Limb (tissue), 2 donors: ENCODE data around the gene PCDHGB6.
"Not testable (repeated sequence)": the region's sequence is repeated elsewhere in the genome, so short reads cannot be mapped to it uniquely, and the experiment has no call there.

Experiments
- DNase-seq, 2 donors: peaks; one replicate each; pipeline ENCODE4 v3.0.0-alpha.2; 2016; ENCODE audit errors: extremely low spot score in 2 of 2

Gene PCDHGB6

DNA sequence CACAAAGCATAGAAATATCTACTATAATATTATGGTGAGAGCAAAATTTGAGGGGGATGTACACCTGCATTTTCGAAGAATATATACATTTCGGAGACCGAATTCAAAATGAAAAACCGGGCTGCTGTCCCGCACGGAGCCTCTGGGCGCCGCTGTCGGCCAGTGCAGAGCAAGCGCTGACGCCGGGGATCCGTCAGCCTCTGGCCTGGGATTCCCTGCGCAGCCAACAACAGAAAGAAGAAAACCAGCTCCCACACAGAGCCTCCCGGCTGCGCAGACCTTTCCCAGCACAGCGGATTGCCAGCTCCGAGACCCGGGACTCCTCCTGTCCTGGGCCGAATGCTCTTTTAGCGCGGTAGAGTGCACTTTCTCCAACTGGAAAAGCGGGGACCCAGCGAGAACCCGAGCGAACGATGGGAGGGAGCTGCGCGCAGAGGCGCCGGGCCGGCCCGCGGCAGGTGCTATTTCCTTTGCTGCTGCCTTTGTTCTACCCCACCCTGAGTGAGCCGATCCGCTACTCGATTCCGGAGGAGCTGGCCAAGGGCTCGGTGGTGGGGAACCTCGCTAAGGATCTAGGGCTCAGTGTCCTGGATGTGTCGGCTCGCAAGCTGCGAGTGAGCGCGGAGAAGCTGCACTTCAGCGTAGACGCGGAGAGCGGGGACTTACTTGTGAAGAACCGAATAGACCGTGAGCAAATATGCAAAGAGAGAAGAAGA, at the start of gene PCDHGB6:
Gene PCDHGB6 (plus strand): TSS at position 232 of the 716 bp plus-strand sequence. CDS start 182 bp downstream, at position 414.
- DNase-seq: peak; percentile 16 to 61

DNA sequence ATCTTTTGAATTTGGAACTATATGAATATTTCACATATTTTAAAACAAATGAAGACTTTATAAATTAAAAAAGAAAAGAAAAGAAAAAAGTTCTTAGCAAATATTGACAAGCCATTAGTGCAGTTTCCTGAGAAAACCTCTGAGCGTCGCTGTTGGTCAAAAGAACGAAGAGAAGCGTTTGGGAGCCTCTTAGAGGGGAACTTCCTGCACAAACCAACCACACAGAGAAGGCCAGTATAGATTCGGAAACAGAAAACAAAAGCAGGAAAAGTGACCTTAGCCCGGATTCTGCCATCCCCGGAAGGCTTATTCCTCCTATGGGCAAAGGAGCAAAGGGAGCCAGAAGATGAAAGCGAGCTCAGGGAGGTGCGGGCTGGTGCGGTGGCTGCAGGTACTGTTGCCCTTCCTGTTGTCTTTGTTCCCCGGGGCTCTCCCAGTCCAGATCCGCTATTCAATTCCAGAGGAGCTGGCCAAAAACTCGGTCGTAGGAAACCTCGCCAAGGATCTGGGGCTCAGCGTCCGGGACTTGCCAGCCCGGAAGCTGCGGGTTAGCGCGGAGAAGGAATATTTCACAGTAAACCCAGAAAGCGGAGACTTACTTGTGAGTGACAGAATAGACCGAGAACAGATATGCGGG, 47.9 kb upstream of the PCDHGB6 start, which contains the start of gene PCDHGB2:
Gene PCDHGB2 (plus strand): TSS at position 205 of the 637 bp plus-strand sequence. CDS start 142 bp downstream, at position 347.
- no peak for DNase-seq

DNA sequence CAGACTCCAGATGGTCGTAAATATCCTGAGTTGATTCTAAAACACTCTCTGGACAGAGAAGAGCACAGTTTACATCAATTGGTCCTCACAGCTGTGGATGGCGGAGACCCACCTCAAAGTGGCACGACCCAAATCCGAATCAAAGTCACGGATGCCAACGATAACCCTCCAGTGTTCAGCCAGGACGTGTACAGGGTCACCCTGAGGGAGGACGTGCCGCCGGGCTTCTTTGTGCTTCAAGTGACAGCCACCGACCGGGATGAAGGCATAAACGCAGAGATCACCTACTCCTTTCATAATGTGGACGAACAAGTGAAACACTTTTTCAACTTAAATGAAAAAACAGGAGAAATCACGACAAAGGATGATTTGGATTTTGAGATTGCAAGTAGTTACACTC, 47.1 kb upstream of the PCDHGB6 start:
- no peak for DNase-seq

DNA sequence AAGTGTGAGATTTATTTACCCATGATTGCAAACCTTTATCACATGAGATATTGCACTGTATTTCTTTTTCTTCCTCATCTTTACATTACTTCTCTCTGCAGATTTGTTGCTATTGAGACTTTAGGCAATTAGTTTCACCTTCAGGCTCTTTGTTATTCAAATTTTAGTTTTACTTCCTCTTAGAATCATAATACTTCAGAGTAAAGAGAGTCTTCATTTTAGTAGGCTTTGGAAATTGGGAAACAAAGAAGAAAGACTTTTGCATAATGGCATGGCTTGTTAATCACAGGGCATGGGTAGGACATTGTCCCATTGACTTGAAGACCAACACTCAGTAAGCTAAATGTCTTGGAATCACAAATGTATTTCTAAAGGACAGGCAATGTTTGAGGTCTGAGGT, 45.1 kb upstream of the PCDHGB6 start:
- no peak for DNase-seq

DNA sequence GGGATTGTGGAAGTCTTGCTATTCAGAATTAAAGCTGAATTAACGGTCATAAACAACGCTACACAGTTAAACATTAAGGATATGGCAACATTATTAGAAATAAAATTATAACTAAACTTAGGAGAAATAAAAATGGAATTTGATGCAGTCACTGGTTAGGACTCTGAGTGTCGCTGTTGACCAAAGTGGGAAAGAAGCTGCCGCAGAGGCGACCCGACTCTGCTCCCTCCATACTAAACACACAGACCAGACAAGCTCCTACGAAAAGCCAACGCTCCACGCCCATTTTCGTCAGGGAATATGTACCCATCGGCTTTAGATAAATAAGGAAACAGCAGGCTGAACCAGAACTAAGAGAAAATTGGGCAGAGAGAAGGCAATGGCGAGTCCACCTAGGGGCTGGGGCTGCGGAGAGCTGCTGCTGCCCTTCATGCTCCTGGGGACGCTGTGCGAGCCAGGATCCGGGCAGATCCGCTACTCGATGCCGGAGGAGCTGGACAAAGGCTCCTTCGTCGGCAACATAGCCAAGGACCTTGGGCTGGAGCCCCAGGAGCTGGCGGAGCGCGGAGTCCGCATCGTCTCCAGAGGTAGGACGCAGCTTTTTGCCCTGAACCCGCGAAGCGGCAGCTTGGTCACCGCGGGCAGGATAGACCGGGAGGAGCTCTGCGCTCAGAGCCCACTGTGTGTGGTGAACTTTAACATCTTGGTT, 43.7 kb upstream of the PCDHGB6 start, which contains the start of gene PCDHGA5:
Gene PCDHGA5 (plus strand): TSS at position 211 of the 709 bp plus-strand sequence. CDS start 169 bp downstream, at position 380.
- no peak for DNase-seq

DNA sequence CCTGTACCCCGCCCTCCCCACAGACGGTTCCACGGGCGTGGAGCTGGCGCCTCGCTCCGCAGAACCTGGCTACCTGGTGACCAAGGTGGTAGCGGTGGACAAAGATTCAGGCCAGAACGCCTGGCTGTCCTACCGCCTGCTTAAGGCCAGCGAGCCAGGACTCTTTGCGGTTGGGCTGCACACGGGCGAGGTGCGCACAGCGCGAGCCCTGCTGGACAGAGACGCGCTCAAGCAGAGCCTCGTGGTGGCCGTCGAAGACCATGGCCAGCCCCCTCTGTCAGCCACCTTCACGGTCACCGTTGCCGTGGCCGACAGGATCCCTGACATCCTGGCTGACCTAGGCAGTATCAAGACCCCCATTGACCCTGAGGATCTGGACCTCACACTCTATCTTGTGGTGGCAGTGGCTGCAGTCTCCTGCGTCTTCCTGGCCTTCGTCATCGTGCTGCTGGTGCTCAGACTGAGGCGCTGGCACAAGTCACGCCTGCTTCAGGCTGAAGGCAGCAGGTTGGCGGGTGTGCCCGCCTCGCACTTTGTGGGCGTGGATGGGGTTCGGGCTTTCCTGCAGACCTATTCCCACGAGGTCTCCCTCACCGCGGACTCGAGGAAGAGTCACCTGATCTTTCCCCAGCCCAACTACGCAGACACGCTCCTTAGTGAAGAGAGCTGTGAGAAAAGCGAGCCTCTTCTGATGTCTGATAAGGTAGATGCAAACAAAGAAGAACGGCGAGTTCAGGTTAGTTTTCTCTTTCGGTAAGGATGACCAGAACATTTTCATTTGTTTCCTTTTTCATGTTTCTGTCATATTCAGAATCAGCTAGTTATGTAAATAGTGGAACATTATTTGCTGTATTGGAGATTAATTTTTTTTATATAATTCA, 41.6 kb upstream of the PCDHGB6 start:
- DNase-seq: no peak

DNA sequence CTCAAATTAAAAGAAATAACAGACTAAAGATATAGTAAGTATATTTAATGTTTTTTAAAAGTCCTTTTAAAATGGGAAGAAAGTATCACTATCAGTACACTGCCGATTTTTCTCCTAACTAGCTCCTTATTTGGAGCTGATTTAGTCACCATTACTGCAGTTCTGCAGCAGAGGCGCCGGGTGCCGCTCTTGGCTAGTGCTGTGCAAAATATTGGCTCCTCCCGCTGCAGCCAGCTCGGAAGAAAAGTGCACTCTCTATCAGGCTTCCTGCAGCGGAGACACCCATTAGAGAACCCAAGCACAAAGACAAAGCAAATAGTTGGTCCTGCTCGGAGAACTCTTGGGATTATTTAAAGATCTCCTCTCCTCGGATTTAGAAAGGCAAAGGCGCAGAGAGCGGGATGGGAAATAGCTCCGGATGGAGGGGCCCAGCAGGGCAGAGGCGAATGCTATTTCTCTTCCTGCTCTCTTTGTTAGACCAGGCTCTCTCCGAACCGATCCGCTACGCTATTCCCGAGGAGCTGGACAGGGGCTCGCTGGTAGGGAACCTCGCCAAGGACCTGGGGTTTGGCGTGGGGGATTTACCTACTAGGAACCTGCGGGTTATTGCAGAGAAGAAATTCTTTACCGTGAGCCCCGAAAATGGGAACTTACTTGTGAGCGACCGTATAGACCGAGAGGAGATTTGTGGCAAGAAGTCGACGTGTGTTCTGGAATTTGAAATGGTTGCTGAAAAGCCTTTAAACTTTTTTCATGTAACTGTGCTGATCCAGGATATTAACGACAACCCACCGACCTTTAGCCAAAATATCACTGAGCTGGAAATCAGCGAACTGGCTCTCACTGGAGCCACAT, 37.6 kb upstream of the PCDHGB6 start, which contains the start of gene PCDHGB3:
Gene PCDHGB3 (plus strand): TSS at position 249 of the 855 bp plus-strand sequence. CDS start 153 bp downstream, at position 402.
- no peak for DNase-seq

DNA sequence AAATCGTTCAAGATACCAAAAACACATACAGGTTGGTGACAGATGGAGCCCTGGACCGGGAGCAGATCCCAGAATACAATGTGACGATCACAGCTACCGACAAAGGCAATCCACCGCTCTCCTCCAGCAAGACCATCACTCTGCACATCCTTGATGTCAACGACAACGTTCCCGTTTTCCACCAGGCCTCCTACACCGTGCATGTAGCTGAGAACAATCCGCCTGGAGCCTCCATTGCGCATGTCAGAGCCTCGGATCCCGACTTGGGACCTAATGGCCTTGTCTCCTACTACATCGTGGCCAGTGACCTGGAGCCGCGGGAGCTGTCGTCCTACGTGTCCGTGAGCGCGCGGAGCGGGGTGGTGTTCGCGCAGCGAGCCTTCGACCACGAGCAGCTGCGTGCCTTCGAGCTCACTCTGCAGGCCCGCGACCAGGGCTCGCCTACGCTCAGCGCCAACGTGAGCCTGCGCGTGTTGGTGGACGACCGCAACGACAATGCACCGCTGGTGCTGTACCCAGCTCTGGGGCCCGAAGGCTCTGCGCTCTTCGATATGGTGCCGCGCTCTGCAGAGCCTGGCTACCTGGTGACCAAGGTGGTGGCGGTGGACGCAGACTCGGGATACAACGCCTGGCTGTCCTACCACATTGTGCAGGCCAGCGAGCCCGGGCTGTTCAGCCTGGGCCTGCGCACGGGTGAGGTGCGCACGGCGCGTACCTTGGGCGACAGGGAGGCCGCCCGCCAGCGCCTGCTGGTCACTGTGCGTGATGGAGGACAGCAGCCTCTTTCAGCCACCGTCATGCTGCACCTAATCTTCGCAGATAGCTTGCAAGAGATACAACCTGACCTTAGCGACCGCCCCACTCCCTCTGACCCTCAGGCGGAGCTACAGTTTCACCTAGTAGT, 36.0 kb upstream of the PCDHGB6 start:
- no peak for DNase-seq

DNA sequence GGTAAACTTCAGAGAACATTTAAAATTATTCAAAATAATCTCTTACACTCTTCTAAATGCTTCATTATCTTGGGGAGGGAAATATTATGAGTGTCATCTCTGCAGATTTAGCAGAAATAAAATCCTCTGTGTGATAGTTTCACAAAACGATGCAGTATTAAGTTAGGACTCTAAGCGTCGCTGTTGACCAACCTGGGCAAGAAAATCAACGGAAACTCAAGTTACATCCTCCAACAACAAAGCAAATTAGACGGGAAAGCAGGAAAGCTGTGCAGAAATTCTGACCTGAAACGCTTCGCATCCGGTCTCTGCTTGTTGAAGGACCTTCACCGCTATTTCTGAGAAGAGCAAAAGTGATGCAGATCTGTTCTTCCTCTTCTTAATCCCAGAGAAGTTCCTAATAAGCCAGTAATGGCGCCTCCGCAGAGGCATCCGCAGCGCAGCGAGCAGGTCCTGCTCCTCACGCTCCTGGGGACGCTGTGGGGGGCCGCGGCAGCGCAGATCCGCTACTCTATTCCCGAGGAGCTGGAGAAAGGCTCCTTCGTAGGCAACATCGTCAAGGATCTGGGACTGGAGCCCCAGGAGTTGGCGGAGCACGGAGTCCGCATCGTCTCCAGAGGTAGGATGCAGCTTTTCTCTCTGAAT, 34.0 kb upstream of the PCDHGB6 start, which contains the start of gene PCDHGA6:
Gene PCDHGA6 (plus strand): TSS at position 219 of the 645 bp plus-strand sequence. CDS start 193 bp downstream, at position 412.
- no peak for DNase-seq

DNA sequence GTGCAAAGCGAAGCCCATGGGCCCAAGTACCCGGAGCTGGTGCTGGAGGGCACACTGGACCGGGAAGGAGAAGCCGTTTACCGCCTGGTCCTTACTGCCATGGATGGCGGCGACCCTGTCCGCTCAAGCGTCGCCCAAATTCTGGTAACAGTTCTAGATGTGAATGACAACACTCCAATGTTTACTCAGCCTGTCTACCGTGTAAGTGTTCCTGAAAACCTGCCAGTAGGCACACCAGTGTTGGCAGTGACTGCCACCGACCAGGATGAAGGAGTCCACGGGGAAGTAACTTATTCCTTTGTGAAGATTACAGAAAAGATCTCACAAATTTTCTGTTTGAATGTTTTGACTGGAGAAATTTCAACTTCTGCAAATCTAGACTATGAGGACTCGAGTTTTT, 33.2 kb upstream of the PCDHGB6 start:
- DNase-seq: no peak

DNA sequence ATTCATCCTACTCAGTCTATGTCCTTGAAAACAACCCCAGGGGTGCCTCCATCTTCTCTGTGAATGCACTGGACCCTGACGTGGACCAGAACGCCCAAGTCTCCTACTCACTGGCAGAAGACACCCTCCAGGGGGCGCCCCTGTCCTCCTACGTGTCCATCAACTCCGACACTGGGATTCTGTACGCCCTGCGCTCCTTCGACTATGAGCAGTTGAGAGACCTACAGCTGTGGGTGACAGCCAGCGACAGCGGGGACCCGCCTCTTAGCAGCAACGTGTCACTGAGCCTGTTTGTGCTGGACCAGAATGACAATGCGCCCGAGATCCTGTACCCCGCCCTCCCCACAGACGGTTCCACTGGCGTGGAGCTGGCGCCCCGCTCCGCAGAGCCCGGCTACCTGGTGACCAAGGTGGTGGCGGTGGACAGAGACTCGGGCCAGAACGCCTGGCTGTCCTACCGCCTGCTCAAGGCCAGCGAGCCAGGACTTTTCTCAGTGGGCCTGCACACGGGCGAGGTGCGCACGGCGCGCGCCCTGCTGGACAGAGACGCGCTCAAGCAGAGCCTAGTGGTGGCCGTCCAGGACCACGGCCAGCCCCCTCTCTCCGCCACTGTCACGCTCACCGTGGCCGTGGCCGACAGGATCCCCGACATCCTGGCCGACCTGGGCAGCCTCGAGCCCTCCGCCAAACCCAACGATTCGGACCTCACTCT, 32.2 kb upstream of the PCDHGB6 start:
- DNase-seq: not testable (repeated sequence)

DNA sequence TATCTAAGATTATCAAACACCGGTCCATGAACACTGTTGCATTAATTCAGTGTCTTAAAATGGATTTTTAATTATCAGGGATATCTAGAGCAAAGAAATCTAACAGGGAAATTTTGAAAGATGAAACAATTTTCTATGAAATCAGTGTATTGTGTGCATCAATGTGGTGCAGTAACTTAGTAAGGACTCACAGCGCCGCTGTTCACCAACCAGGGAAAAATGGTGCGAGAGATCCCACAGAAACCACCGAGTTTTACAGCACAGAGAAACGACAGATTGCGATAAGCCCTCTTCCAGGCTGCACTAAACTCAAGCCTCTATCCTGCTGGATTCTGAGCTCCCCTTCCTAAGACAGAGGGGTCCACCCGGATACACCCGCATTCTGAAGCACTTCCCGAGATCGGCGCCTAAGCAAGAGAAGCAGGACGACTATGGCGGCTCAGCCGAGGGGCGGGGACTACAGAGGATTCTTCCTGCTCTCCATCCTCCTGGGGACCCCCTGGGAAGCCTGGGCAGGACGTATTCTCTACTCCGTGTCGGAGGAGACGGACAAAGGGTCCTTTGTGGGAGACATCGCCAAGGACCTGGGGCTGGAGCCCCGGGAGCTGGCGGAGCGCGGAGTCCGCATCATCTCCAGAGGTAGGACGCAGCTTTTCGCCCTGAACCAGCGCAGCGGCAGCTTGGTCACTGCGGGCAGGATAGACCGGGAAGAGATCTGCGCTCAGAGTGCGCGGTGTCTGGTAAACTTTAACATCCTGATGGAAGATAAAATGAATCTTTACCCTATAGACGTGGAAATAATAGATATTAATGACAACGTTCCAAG, 25.1 kb upstream of the PCDHGB6 start, which contains the start of gene PCDHGA7:
Gene PCDHGA7 (plus strand): TSS at position 274 of the 826 bp plus-strand sequence. CDS start 158 bp downstream, at position 432.
- no peak for DNase-seq

DNA sequence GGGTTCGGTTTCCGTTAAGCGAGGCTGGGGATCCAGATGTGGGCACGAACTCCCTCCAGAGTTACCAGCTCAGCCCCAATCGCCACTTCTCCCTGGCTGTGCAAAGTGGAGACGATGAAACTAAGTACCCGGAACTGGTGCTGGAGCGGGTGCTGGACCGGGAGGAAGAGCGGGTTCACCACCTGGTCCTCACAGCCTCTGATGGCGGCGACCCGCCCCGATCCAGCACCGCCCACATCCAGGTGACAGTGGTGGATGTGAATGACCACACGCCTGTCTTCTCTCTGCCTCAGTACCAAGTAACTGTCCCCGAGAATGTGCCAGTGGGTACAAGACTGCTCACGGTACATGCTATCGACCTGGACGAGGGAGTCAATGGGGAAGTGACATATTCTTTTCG, 24.5 kb upstream of the PCDHGB6 start:
- DNase-seq: no peak

DNA sequence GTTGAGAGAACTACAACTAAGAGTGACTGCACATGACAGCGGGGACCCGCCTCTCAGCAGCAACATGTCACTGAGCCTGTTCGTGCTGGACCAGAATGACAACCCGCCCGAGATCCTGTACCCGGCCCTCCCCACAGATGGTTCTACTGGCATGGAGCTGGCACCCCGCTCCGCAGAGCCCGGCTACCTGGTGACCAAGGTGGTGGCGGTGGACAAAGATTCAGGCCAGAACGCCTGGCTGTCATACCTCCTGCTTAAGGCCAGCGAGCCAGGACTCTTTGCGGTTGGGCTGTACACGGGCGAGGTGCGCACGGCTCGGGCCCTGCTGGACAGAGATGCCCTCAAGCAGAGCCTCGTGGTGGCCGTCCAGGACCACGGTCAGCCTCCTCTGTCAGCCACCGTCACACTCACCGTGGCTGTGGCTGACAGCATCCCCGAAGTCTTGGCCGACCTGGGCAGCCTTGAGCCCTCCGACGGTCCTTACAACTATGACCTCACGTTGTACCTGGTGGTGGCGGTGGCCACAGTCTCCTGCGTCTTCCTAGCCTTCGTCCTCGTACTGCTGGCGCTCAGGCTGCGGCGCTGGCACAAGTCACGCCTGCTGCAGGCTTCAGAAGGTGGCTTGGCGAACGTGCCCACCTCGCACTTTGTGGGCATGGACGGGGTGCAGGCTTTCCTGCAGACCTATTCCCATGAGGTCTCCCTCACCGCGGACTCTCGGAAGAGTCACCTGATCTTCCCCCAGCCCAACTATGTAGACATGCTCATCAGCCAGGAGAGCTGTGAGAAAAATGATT, 23.2 kb upstream of the PCDHGB6 start:
- DNase-seq: no peak

DNA sequence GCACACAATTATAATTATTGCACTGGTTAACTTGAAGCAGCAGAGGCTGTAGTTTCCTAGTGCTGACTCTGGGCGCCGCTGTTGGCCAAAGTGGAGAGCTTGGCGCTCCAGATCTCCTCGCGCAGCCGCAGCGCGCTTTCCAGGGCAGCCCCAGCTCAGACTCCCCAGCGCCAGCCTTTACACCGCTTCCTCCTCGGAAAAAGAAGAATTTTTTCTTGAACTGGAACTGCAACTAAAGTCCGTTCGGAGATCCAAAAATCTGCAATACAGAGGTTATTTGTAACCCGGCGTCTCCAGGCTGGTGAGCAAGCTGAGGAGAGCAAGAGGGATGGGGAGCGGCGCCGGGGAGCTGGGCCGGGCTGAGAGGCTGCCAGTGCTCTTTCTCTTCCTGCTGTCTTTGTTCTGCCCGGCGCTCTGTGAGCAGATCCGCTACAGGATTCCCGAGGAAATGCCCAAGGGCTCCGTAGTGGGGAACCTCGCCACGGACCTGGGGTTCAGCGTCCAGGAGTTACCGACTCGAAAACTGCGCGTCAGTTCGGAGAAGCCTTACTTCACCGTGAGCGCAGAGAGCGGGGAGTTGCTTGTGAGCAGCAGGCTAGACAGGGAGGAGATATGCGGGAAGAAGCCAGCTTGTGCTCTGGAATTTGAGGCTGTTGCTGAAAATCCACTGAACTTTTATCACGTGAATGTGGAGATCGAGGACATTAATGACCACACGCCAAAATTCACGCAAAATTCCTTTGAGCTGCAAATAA, 20.1 kb upstream of the PCDHGB6 start, which contains the start of gene PCDHGB4:
Gene PCDHGB4 (plus strand): TSS at position 142 of the 755 bp plus-strand sequence. CDS start 187 bp downstream, at position 329.
- not testable (repeated sequence) for DNase-seq
